GM23338 (cell line): Measurements from ENCODE around the gene IL36A. TPM values are rescaled to one million over a fixed set of nuclear protein-coding genes. Genes with fewer than 3 reads are reported as not detected.

Source experiments
- ATAC-seq: fragments of 200-7000 bp; cut with Tn5 transposase; 3 replicates; pipeline ENCODE4 v1.9.1; 2020
- DNase-seq: peaks from one replicate; pipeline ENCODE4 v3.0.0-alpha.2; 2015; ENCODE audit warnings: low spot score
- H2AFZ ChIP-seq: fragments of 200-600 bp; sonication (generic); 2 replicates; pipeline ENCODE4 v1.8.0; 2016; ENCODE audit warnings: antibody characterized with exemption, mild to moderate bottlenecking, moderate library complexity
- H3F3A ChIP-seq: fragments of 200-600 bp; sonication (generic); replicated peaks from 2 replicates; pipeline ENCODE4 v1.8.0; 2017; ENCODE audit warnings: antibody characterized with exemption, mixed run types, low read depth
- H3K27ac ChIP-seq: fragments of 200-600 bp; sonication (generic); 2 replicates; pipeline ENCODE4 v1.6.1; 2016; ENCODE audit warnings: low read depth
- H3K27me3 ChIP-seq: fragments of 200-600 bp; sonication (generic); 2 replicates; pipeline ENCODE4 v1.8.0; 2016; ENCODE audit warnings: mild to moderate bottlenecking, mixed run types, moderate library complexity; ENCODE audit not compliant: insufficient read depth
- H3K36me3 ChIP-seq: fragments of 200-600 bp; sonication (generic); 2 replicates; pipeline ENCODE4 v1.8.0; 2016; ENCODE audit warnings: mild to moderate bottlenecking; ENCODE audit not compliant: insufficient read depth
- H3K4me1 ChIP-seq: fragments of 200-600 bp; sonication (generic); 2 replicates; pipeline ENCODE4 v1.8.0; 2016; ENCODE audit warnings: mild to moderate bottlenecking, moderate library complexity; ENCODE audit not compliant: insufficient read depth
- H3K4me2 ChIP-seq: fragments of 200-600 bp; sonication (generic); 2 replicates; pipeline ENCODE4 v1.7.1; 2017; ENCODE audit warnings: mixed run types
- H3K4me3 ChIP-seq: fragments of 200-600 bp; sonication (generic); 2 replicates; pipeline ENCODE4 v1.6.1; 2016; ENCODE audit warnings: mixed run types
- H3K79me2 ChIP-seq: fragments of 200-600 bp; sonication (generic); replicated peaks from 2 replicates; pipeline ENCODE4 v1.8.0; 2017; ENCODE audit warnings: mild to moderate bottlenecking; ENCODE audit not compliant: insufficient read depth
- H3K9me2 ChIP-seq: fragments of 200-600 bp; sonication (generic); 2 replicates; pipeline ENCODE4 v1.8.0; 2017; ENCODE audit not compliant: insufficient read depth
- H4K20me1 ChIP-seq: fragments of 200-600 bp; sonication (generic); replicated peaks from 2 replicates; pipeline ENCODE4 v1.8.0; 2017; ENCODE audit warnings: mild to moderate bottlenecking; ENCODE audit not compliant: insufficient read depth
- H3K27ac Mint-ChIP-seq: 2 replicates; pipeline ENCODE4 v1.8.0; 2020; ENCODE audit warnings: inconsistent platforms, mild to moderate bottlenecking, moderate library complexity, mixed read lengths
- H3K27me3 Mint-ChIP-seq: 3 replicates; pipeline ENCODE4 v1.8.0; 2022; ENCODE audit warnings: low read depth, mild to moderate bottlenecking, moderate library complexity, mixed read lengths, inconsistent platforms; ENCODE audit not compliant: insufficient read depth, poor library complexity
- H3K36me3 Mint-ChIP-seq: 3 replicates; pipeline ENCODE4 v1.8.0; 2021; ENCODE audit warnings: low read depth, mild to moderate bottlenecking, inconsistent platforms, moderate library complexity, mixed read lengths
- H3K4me1 Mint-ChIP-seq: 3 replicates; pipeline ENCODE4 v1.8.0; 2020; ENCODE audit warnings: mild to moderate bottlenecking, inconsistent platforms, mixed read lengths
- H3K4me3 Mint-ChIP-seq: 3 replicates; pipeline ENCODE4 v1.8.0; 2021; ENCODE audit warnings: moderate library complexity, mild to moderate bottlenecking, inconsistent platforms, mixed read lengths
- H3K9me3 Mint-ChIP-seq: 3 replicates; pipeline ENCODE4 v1.8.0; 2020; ENCODE audit warnings: moderate library complexity, mild to moderate bottlenecking, inconsistent platforms, mixed read lengths
- CREB1 ChIP-seq: fragments of 250-450 bp; sonication (Bioruptor Pico); IDR thresholded peaks from 2 replicates; pipeline ENCODE4 v1.5.0; 2020; ENCODE audit warnings: low read depth, mild to moderate bottlenecking, moderate library complexity
- CTCF ChIP-seq, 2 experiments: fragments of 200-600 bp in 1 of 2; sonication (generic) in 1 of 2; conservative IDR thresholded peaks; 2 replicates each; pipeline versions ENCODE4 v1.5.1 to v1.6.1; 2016 to 2017; ENCODE audit warnings: antibody characterized with exemption in 2 of 2, low read depth in 2 of 2, mild to moderate bottlenecking in 2 of 2, moderate library complexity in 1 of 2
- EZH2 ChIP-seq: fragments of 200-600 bp; sonication (generic); IDR thresholded peaks from one replicate; pipeline ENCODE4 v1.8.0; 2017; ENCODE audit warnings: antibody characterized with exemption, mild to moderate bottlenecking, low read depth; ENCODE audit not compliant: unreplicated experiment
- NANOG ChIP-seq: IDR thresholded peaks from 2 replicates; pipeline ENCODE4 v1.6.1; 2016; ENCODE audit warnings: antibody characterized with exemption, borderline replicate concordance
- REST ChIP-seq: IDR thresholded peaks from one replicate; pipeline ENCODE4 v1.6.1; 2018; ENCODE audit warnings: antibody characterized with exemption; ENCODE audit not compliant: unreplicated experiment
- STAT1 ChIP-seq: IDR thresholded peaks from one replicate; pipeline ENCODE4 v1.6.1; 2016; ENCODE audit warnings: antibody characterized with exemption; ENCODE audit not compliant: unreplicated experiment
- ZNF114 ChIP-seq: fragments of 250-450 bp; sonication (Bioruptor Pico); IDR thresholded peaks from 2 replicates; pipeline ENCODE4 v1.5.0; 2020; ENCODE audit warnings: mild to moderate bottlenecking, moderate library complexity
- ZNF331 ChIP-seq: fragments of 250-450 bp; sonication (Bioruptor Pico); IDR thresholded peaks from 2 replicates; pipeline ENCODE4 v1.5.0; 2020; ENCODE audit warnings: low read depth, mild to moderate bottlenecking, moderate library complexity
- polyA plus RNA-seq: library from polyadenylated mRNA; unstranded; fragments of >200 nt; fragmentation: Nextera tagmentation; extraction: Ambion mirVana; gene quantifications from 2 replicates; pipeline ENCODE4 v1.2.1, GENCODE V29; 2016
- total RNA-seq: library from RNA; depleted of rRNA; stranded (reverse); fragments of >200 nt; shearing (Covaris generic); gene quantifications from 2 replicates; pipeline ENCODE4 v1.2.3, GENCODE V29; 2014

Gene IL36A
- total and polyA plus RNA-seq, 2 experiments from 2014 or later: not detected

- TF ChIP-seq EZH2 (no peak), STAT1 (no peak), ZNF114 (CRISPR knock-in tag) (no peak), ZNF331 (CRISPR knock-in tag) (no peak), REST (no peak), NANOG (no peak), CREB1 (CRISPR knock-in tag) (no peak)
Measured at GRCh38 chr2:113015655-113016054, 10.4 kb downstream of the IL36A start (continued).

- no peak for DNase-seq
- no peak overlapping the region for H3K27ac ChIP-seq
- H3K79me2 ChIP-seq: no peaks in the 10 kb centered on the region
- H2AFZ ChIP-seq: no peak overlapping the region
- Mint-ChIP-seq H3K9me3 (peaks cover 18% of the 10 kb centered on the region), H3K36me3 (peaks cover 3% of the 10 kb centered on the region; the same call in 1 of the 3 replicates), H3K4me3 (no peak overlapping the region), H3K27me3 (peaks cover 5% of the 10 kb centered on the region), H3K4me1 (no peaks in the 10 kb centered on the region; the same call in 2 of the 3 replicates), H3K27ac (no peak overlapping the region)
- H3K9me2 ChIP-seq: peaks cover 5% of the 10 kb centered on the region; the same call in 1 of the 2 replicates
- H3F3A ChIP-seq: no peaks in the 10 kb centered on the region
- no peak for ATAC-seq
- H4K20me1 ChIP-seq: no peaks in the 10 kb centered on the region
- H3K4me2 ChIP-seq: no peak overlapping the region
- H3K4me3 ChIP-seq: no peak overlapping the region
- H3K4me1 ChIP-seq: no peaks in the 10 kb centered on the region
- no peaks in the 10 kb centered on the region for H3K36me3 ChIP-seq
- no peaks in the 10 kb centered on the region for H3K27me3 ChIP-seq
- TF ChIP-seq EZH2: no peak
- no peak for TF ChIP-seq REST
- no peak for TF ChIP-seq CTCF (conservative IDR thresholded peaks at IDR 0.05; ENCODE audit: low read depth in 2 of 2)
Measured at GRCh38 chr2:113018509-113018908, 13.2 kb downstream of the IL36A start.
